HG02884 (cell line): ENCODE data around the gene CPXCR1.
"Not testable (repeated sequence)": the region's sequence is repeated elsewhere in the genome, so short reads cannot be mapped to it uniquely, and the experiment has no call there.

Experiments
- ATAC-seq: cut with Tn5 transposase; IDR thresholded peaks from one replicate; pipeline ENCODE4 v1.9.1; 2021; ENCODE audit warnings: mild to moderate bottlenecking, moderate library complexity; ENCODE audit not compliant: unreplicated experiment

Gene CPXCR1

GRCh38 chrX:88746925-88747324, at the start of gene CPXCR1:
Gene CPXCR1 (plus strand): TSS chrX:88747225. CDS start chrX:88753415, 6,190 bp downstream.
- ATAC-seq: no peak

- no peak for ATAC-seq
Observed at GRCh38 chrX:88735835-88736234, 11.2 kb upstream of the CPXCR1 start.

- ATAC-seq: not testable (repeated sequence)
Observed at GRCh38 chrX:88746215-88746614, 810 bp upstream of the CPXCR1 start.

GRCh38 chrX:88752339-88752738, 5.3 kb downstream of the CPXCR1 start:
- ATAC-seq: not testable (repeated sequence)

GRCh38 chrX:88789825-88790224, 42.8 kb downstream of the CPXCR1 start:
- no peak for ATAC-seq
